ENCODE measurements around the gene RASGRF2.
"Not testable (repeated sequence)": the region's sequence is repeated elsewhere in the genome, so short reads cannot be mapped to it uniquely, and the experiment has no call there.

The RASGRF2 gene

GRCh38 chr5:81077105-81077504, 116.9 kb downstream of the RASGRF2 start:
- no peak for DNase-seq
- no peak for TF ChIP-seq GATA1 (IDR thresholded peaks at IDR 0.05; ENCODE audit: low read depth, low read length)
- TF ChIP-seq POLR2A (IDR thresholded peaks at IDR 0.05; ENCODE audit: low read length) = no peak

- DNase-seq = no peak
- TF ChIP-seq GATA1 (IDR thresholded peaks at IDR 0.05; ENCODE audit: low read depth, low read length) = no peak
- no peak for TF ChIP-seq POLR2A (IDR thresholded peaks at IDR 0.05; ENCODE audit: low read length)
These were observed 118.8 kb downstream of the RASGRF2 start for GRCh38 chr5:81078930-81079329.

- DNase-seq = no peak
- no peak for TF ChIP-seq POLR2A (IDR thresholded peaks at IDR 0.05; ENCODE audit: low read length)
- TF ChIP-seq GATA1 (IDR thresholded peaks at IDR 0.05; ENCODE audit: low read depth, low read length) = no peak
These were observed 120.8 kb downstream of the RASGRF2 start for GRCh38 chr5:81080809-81081460.

GRCh38 chr5:81081461-81081835, 121.3 kb downstream of the RASGRF2 start:
- DNase-seq = no peak
- TF ChIP-seq GATA1 (IDR thresholded peaks at IDR 0.05; ENCODE audit: low read depth, low read length) (no peak), POLR2A (IDR thresholded peaks at IDR 0.05; ENCODE audit: low read length) (no peak)

GRCh38 chr5:81086881-81087281, 126.7 kb downstream of the RASGRF2 start:
- DNase-seq = no peak
- TF ChIP-seq GATA1 (IDR thresholded peaks at IDR 0.05; ENCODE audit: low read depth, low read length) (no peak), POLR2A (IDR thresholded peaks at IDR 0.05; ENCODE audit: low read length) (no peak)

GRCh38 chr5:81091199-81091598, 131.0 kb downstream of the RASGRF2 start:
- TF ChIP-seq POLR2A (IDR thresholded peaks at IDR 0.05; ENCODE audit: low read length) (no peak), GATA1 (IDR thresholded peaks at IDR 0.05; ENCODE audit: low read depth, low read length) (no peak)
- DNase-seq = no peak

GRCh38 chr5:81093536-81094196, 133.5 kb downstream of the RASGRF2 start:
- no peak for TF ChIP-seq POLR2A (IDR thresholded peaks at IDR 0.05; ENCODE audit: low read length)
- no peak for TF ChIP-seq GATA1 (IDR thresholded peaks at IDR 0.05; ENCODE audit: low read depth, low read length)
- no peak for DNase-seq

- TF ChIP-seq POLR2A (IDR thresholded peaks at IDR 0.05; ENCODE audit: low read length) (no peak), GATA1 (IDR thresholded peaks at IDR 0.05; ENCODE audit: low read depth, low read length) (no peak)
- no peak for DNase-seq
These were observed 135.7 kb downstream of the RASGRF2 start for GRCh38 chr5:81095835-81096234.

GRCh38 chr5:81097713-81098112, 137.6 kb downstream of the RASGRF2 start:
- TF ChIP-seq GATA1 (IDR thresholded peaks at IDR 0.05; ENCODE audit: low read depth, low read length) = no peak
- TF ChIP-seq POLR2A (IDR thresholded peaks at IDR 0.05; ENCODE audit: low read length) = no peak
- DNase-seq = no peak

GRCh38 chr5:81105261-81105877, 145.2 kb downstream of the RASGRF2 start:
- TF ChIP-seq GATA1 (IDR thresholded peaks at IDR 0.05; ENCODE audit: low read depth, low read length) (no peak), POLR2A (IDR thresholded peaks at IDR 0.05; ENCODE audit: low read length) (no peak)
- no peak for DNase-seq

GRCh38 chr5:81115261-81115660, 155.1 kb downstream of the RASGRF2 start:
- no peak for DNase-seq
- TF ChIP-seq GATA1 (IDR thresholded peaks at IDR 0.05; ENCODE audit: low read depth, low read length) = no peak
- TF ChIP-seq POLR2A (IDR thresholded peaks at IDR 0.05; ENCODE audit: low read length) = no peak

GRCh38 chr5:81117566-81117965, 157.4 kb downstream of the RASGRF2 start:
- no peak for DNase-seq
- no peak for TF ChIP-seq POLR2A (IDR thresholded peaks at IDR 0.05; ENCODE audit: low read length)
- no peak for TF ChIP-seq GATA1 (IDR thresholded peaks at IDR 0.05; ENCODE audit: low read depth, low read length)

- DNase-seq = no peak
- no peak for TF ChIP-seq POLR2A (IDR thresholded peaks at IDR 0.05; ENCODE audit: low read length)
- TF ChIP-seq GATA1 (IDR thresholded peaks at IDR 0.05; ENCODE audit: low read depth, low read length) = no peak
These were observed 161.1 kb downstream of the RASGRF2 start for GRCh38 chr5:81121273-81121672.

- no peak for DNase-seq
- TF ChIP-seq POLR2A (IDR thresholded peaks at IDR 0.05; ENCODE audit: low read length) (no peak), GATA1 (IDR thresholded peaks at IDR 0.05; ENCODE audit: low read depth, low read length) (no peak)
These were observed 161.9 kb downstream of the RASGRF2 start for GRCh38 chr5:81121836-81122630.

- DNase-seq = not testable (repeated sequence)
These were observed 164.5 kb downstream of the RASGRF2 start for GRCh38 chr5:81124689-81125088.
